Heart left ventricle (tissue), 16 donors: ENCODE data around the gene LAT. TPM values are rescaled to one million over a fixed set of nuclear protein-coding genes. Genes with fewer than 3 reads are reported as not detected.

ENCODE experiments used
- ATAC-seq, 4 donors: fragments of 200-7000 bp; cut with Tn5 transposase; one replicate each; pipeline ENCODE4 v1.9.1; 2020 to 2022; ENCODE audit warnings: moderate library complexity in 4 of 4, mild to moderate bottlenecking in 3 of 4, moderate number of reproducible peaks in 1 of 4
- DNase-seq, 5 donors: peaks; one replicate each; pipeline ENCODE4 v3.0.0-alpha.2; 2020
- H3K27ac ChIP-seq, 12 donors: fragments of 200-600 bp; sonication (generic) in 4 of 12; one replicate each; pipeline versions ENCODE4 v1.5.0 to v1.8.0; 2016 to 2022; ENCODE audit warnings: mild to moderate bottlenecking in 2 of 12
- H3K27me3 ChIP-seq, 9 donors: fragments of 200-600 bp; sonication (generic) in 2 of 9; one replicate each; pipeline versions ENCODE4 v1.5.1 to v1.8.0; 2016 to 2022; ENCODE audit warnings: mild to moderate bottlenecking in 3 of 9
- H3K36me3 ChIP-seq, 9 donors: fragments of 200-600 bp; sonication (generic) in 2 of 9; one replicate each; pipeline versions ENCODE4 v1.5.0 to v1.8.0; 2018 to 2022; ENCODE audit warnings: mild to moderate bottlenecking in 2 of 9
- H3K4me1 ChIP-seq, 12 donors: fragments of 200-600 bp; sonication (generic) in 4 of 12; one replicate each; pipeline versions ENCODE4 v1.5.0 to v1.8.0; 2016 to 2022; ENCODE audit warnings: mild to moderate bottlenecking in 3 of 12
- H3K4me3 ChIP-seq, 12 donors: fragments of 200-600 bp; sonication (generic) in 4 of 12; one replicate each; pipeline versions ENCODE4 v1.5.0 to v1.8.0; 2017 to 2022; ENCODE audit warnings: mild to moderate bottlenecking in 9 of 12, moderate library complexity in 4 of 12
- H3K9me3 ChIP-seq, 12 donors: fragments of 200-600 bp; sonication (generic) in 4 of 12; one replicate each; pipeline versions ENCODE4 v1.5.0 to v1.8.0; 2016 to 2022; ENCODE audit warnings: mild to moderate bottlenecking in 1 of 12
- POLR2A ChIP-seq, 2 donors: fragments of 450-650 bp; IDR thresholded peaks; one replicate each; pipeline ENCODE4 v1.6.1; 2017; ENCODE audit warnings: antibody characterized with exemption in 2 of 2, mild to moderate bottlenecking in 2 of 2, moderate library complexity in 2 of 2
- WGBS, 4 donors: extraction: QIAGEN DNeasy Blood & Tissue Kit in 2 of 4; methylation state at CpG; one replicate each; pipeline versions ENCODE4 v1.1.5 to v1.1.7; 2013 to 2018; 5-methylcytosine and 5-hydroxymethylcytosine counted together
- intact Hi-C, 10 donors: fragments of 100-400 bp; cut with DNase I; formaldehyde crosslinking; loops; one replicate each; pipeline versions ENCODE4 v1.11.1 to v1.14.2; 2022
- polyA plus RNA-seq, 2 donors: library from polyadenylated mRNA; stranded (reverse); fragments of 200-250 nt; gene quantifications; one replicate each; pipeline ENCODE4 v1.2.3, GENCODE V29; 2013
- total RNA-seq, 9 donors: library from RNA; depleted of rRNA in 2 of 9; stranded (reverse); fragments of >200 nt in 2 of 9; fragmentation: NEBNext Ultra II Directional in 3 of 9; extraction: Animal tissue kit (Norgen Biotek cat#: 25700) in 3 of 9; gene quantifications; one replicate each; pipeline versions ENCODE4 v1.1.0 to v1.2.4, GENCODE V29; 2016 to 2023
- TF ChIP-seq, protein P1 (sequence below), 12 donors: fragments of 200-600 bp; sonication (generic) in 4 of 12; IDR thresholded peaks; one replicate each; pipeline versions ENCODE4 v1.5.0 to v1.8.0; 2018 to 2022; ENCODE audit warnings: antibody characterized with exemption in 12 of 12, mild to moderate bottlenecking in 5 of 12
- donor health status: ischemic (EF 13 %, LVEDD 7.1; RV severe dilation, severe dysfunction).
- donor health status: healthy with polysubstance abuse.
- donor health status: DM: no; HTN: yes; CAD: no.
- donor health status: DM: no; HTN: no; CAD: no.
- donor health status: ischemic (EF 25% LVEDD 6.9; RV normal size, moderate dysfunction).
- donor health status: ischemic (EF 25% LVEDD 5.7; RV mildly dilated, moderate dysfunction).
- donor health status: healthy.
- donor health status: DM: yes; HTN: yes; CAD: no.
- donor health status: ischemic (EF 35%, LVEDD 5.7; RV mildly dilated, moderate dysfunction).
- donor health status: nonischemic (EF 11% LVEDD 7.7; RV severe dilation, severe dysfunction).
- donor health status: DM: yes; HTN: yes; CAD: no.
- donor health status: PGD.
- donor health status: ischemic (EF 29% LVEDD 5.4; RV normal size, mild dysfunction).
- donor health status: nonischemic (EF 23%, LVEDD 6.1; RV moderate dilation, normal function).

Gene LAT
- total and polyA plus RNA-seq, 11 donors: 0.62 to 7.7 (median 1.4) TPM; not detected in 1

DNA sequence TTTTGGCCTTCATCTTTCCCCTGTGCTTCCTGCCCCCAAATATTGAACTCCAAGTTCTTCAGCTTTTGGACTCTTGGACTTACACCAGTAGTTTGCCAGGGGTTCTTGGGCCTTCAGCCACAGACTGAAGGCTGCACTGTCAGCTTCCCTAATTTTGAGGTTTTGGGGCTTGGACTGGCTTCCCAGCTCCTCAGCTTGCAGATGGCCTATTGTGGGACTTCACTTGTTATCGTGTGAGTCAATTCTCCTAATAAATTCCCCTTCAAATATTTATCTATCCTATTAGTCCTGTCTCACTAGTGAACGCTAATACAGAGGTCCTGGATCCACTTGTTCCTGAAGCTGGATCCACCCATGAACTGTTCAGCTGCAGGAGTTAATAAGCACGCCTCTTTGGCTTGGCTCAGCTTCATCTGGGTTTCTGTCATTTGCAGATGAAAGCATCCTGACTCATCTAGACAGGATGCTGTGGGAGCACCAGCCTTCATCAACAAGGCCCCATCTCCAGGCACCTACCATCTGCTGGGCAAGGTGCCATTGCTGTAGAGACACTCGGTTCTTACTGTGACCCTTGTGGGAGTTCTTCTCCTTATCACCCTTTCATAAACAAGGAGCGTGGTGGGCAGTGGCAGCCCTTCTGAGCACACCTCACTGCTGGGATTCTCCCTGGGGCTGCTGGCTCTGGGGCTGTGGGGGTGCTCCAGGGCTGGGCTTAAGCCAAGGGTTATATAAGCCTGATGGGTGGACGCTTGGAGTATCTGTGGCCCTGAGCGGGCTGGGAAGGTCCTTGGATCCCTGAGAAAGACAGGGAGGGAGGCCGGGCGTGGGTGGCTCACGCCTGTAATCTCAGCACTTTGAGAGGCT, 23.1 kb downstream of the LAT start:
- Histone ChIP-seq H3K9me3 (no peaks in the 10 kb centered on the region), H3K4me3 (no peak overlapping the region), H3K4me1 (peaks cover 0 to 26% (median 0%) of the 10 kb centered on the region in 12 donors), H3K27ac (peak overlapping the region in 1 of 12 donors; percentile 40), H3K27me3 (peaks cover 0 to 9% (median 0%) of the 10 kb centered on the region in 9 donors), H3K36me3 (no peaks in the 10 kb centered on the region)
- intact Hi-C loops: no loop called here
- ATAC-seq (no peak), DNase-seq (no peak)
- TF ChIP-seq, protein P1, sequence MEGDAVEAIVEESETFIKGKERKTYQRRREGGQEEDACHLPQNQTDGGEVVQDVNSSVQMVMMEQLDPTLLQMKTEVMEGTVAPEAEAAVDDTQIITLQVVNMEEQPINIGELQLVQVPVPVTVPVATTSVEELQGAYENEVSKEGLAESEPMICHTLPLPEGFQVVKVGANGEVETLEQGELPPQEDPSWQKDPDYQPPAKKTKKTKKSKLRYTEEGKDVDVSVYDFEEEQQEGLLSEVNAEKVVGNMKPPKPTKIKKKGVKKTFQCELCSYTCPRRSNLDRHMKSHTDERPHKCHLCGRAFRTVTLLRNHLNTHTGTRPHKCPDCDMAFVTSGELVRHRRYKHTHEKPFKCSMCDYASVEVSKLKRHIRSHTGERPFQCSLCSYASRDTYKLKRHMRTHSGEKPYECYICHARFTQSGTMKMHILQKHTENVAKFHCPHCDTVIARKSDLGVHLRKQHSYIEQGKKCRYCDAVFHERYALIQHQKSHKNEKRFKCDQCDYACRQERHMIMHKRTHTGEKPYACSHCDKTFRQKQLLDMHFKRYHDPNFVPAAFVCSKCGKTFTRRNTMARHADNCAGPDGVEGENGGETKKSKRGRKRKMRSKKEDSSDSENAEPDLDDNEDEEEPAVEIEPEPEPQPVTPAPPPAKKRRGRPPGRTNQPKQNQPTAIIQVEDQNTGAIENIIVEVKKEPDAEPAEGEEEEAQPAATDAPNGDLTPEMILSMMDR (IDR thresholded peaks at IDR 0.05): no peak
- TF ChIP-seq POLR2A (IDR thresholded peaks at IDR 0.05): no peak
- 65 to 83% (median 72%) methylated on average over 8 to 10 of the region's 10 CpGs for WGBS, 4 donors

DNA sequence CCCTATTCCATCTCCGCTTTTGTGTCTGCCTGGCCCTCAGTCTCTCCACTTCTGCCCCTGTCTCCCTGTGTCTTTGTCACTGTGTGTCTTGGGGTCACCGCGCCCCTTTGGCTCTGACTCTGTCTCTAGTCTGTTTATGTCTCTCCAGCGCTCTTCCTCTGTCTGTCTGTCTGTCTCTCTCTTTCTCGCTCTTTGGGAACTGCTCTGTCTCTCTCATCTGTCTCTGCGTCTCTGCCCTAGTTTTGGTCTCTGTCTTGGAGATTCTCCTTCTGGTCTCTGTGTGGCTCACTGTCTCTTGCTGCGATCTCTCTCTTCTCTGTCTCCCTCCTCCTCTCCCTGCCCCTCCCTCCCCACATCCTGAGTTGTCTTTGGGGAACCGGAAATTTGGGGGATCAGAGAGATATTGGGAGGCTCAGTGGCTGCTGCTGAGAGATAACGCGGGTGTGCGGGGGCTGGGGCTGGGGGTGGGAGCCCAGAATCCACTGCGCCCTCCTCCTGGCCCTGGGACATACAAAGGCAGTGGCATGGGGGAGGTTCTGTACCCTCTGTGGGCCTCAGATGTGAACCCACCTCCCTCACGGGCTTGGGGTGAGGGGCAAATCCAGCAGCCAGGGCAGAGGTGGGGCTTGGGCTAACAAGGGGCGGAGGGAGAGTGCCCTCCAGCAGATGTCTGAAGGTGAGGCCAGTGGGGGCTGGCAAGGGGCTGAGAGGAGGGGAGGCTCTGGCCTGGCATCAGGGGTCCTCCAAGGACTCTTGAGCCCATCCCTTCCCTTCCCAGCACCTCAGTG, 24.4 kb downstream of the LAT start:
- no peak overlapping the region for H3K27ac ChIP-seq
- no peaks in the 10 kb centered on the region for H3K9me3 ChIP-seq
- DNase-seq (no peak), ATAC-seq (no peak)
- 59 to 61% (median 60%) methylated on average over 14 of the region's 14 CpGs for WGBS, 4 donors
- no peaks in the 10 kb centered on the region for H3K36me3 ChIP-seq
- H3K4me1 ChIP-seq: peaks cover 0 to 37% (median 0%) of the 10 kb centered on the region in 12 donors
- no peak overlapping the region for H3K4me3 ChIP-seq
- H3K27me3 ChIP-seq: peaks cover 0 to 9% (median 0%) of the 10 kb centered on the region in 9 donors
- intact Hi-C loops: no loop called here
- TF ChIP-seq, protein P1 (IDR thresholded peaks at IDR 0.05): no peak
- no peak for TF ChIP-seq POLR2A (IDR thresholded peaks at IDR 0.05)

DNA sequence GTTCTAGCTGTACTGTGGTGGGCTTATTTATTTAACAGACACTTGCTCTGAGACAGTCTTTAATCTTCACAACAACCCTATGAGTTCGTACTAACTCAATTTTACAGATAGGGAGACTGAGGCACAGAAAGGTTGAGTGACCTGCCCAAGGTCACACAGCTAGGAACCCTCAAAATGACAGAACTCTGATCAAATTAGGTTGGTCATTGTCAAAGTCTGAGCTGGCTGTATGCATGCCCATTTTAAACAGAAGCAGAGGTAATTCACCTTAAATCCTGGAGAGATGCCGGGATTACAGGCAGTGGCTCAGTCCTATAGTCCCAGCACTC, 24.9 kb downstream of the LAT start:
- Histone ChIP-seq H3K36me3 (no peaks in the 10 kb centered on the region), H3K27me3 (peaks cover 0 to 9% (median 0%) of the 10 kb centered on the region in 9 donors), H3K27ac (no peak overlapping the region), H3K4me1 (peaks cover 0 to 37% (median 0%) of the 10 kb centered on the region in 12 donors), H3K4me3 (no peak overlapping the region), H3K9me3 (no peaks in the 10 kb centered on the region)
- DNase-seq (no peak), ATAC-seq (no peak)
- TF ChIP-seq POLR2A (IDR thresholded peaks at IDR 0.05): no peak
- TF ChIP-seq, protein P1 (IDR thresholded peaks at IDR 0.05): no peak
- WGBS, 4 donors: 78 to 94% (median 89%) methylated on average over 2 of the region's 2 CpGs
- intact Hi-C loops: no loop called here

DNA sequence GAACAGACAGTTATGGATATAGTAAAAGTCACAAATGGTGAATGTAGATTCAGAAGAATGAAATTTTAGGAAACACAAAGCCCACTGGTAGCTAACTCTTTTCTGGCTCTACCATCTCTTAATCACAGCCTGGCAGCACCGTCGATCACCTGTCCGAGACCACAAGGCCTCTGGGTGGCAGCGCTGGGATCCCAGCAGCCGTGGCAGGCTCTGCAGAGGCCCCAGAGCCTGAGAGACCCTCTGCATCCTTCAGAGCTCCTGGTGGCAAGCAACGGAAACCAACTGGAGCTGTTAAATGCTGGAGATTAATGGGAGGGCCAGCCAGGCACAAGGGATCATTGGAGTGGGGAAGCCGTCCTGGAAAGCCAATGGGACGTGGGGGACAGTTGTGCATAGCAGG, 26.3 kb downstream of the LAT start:
- no peak overlapping the region for H3K27ac ChIP-seq

More for the DNA sequence above, 26.3 kb downstream of the LAT start:
- no peak for TF ChIP-seq POLR2A (IDR thresholded peaks at IDR 0.05)
- TF ChIP-seq, protein P1 (IDR thresholded peaks at IDR 0.05): no peak
- WGBS, 4 donors: 43 to 61% (median 59%) methylated on average over 6 to 8 of the region's 8 CpGs
- no peaks in the 10 kb centered on the region for H3K9me3 ChIP-seq
- DNase-seq (no peak), ATAC-seq (no peak)
- intact Hi-C loops: no loop called here
- H3K4me1 ChIP-seq: peaks cover 0 to 37% (median 0%) of the 10 kb centered on the region in 12 donors
- no peak overlapping the region for H3K4me3 ChIP-seq
- peaks cover 0 to 9% (median 0%) of the 10 kb centered on the region in 9 donors for H3K27me3 ChIP-seq
- no peaks in the 10 kb centered on the region for H3K36me3 ChIP-seq
